CD4-positive, alpha-beta T cell treated with Interleukin-6 at 100 ng/mL for 8 hours (primary cell): ENCODE measurements around the gene SLC22A23.
A peak's percentile ranks its signal among the peaks of the same experiment; 100 is the strongest.
"Not testable (repeated sequence)": the region's sequence is repeated elsewhere in the genome, so short reads cannot be mapped to it uniquely, and the experiment has no call there.

Experiments used
- DNase-seq: peaks from one replicate; pipeline ENCODE4 v3.0.0-alpha.2; 2020; ENCODE audit warnings: mixed read lengths, low spot score

The SLC22A23 gene

GRCh38 chr6:3384241-3385143, 72.4 kb downstream of the SLC22A23 start:
- no peak for DNase-seq

DNA sequence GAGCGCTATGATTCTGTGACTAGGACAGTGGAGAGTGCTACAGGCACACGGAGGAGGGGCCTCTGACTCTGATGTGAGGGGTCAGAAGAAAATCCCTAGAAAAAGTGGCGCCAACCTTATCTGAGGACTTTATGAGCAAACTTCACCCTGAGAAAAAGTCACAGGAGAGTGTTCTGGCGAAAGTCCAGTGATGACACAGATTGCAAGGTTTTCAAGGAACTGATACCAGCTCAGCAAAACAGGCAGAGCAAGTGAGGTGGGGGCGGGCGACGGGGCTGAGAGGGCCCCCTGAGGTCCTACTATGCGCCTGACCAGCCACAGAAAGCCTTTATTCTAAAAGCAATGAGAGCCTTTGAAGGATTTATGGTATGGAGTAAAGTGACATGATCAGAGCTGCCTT, 73.3 kb downstream of the SLC22A23 start:
- no peak for DNase-seq

GRCh38 chr6:3382326-3383279, 74.2 kb downstream of the SLC22A23 start:
- no peak for DNase-seq

- DNase-seq = no peak
These were observed 75.5 kb downstream of the SLC22A23 start for GRCh38 chr6:3381233-3381921.

DNA sequence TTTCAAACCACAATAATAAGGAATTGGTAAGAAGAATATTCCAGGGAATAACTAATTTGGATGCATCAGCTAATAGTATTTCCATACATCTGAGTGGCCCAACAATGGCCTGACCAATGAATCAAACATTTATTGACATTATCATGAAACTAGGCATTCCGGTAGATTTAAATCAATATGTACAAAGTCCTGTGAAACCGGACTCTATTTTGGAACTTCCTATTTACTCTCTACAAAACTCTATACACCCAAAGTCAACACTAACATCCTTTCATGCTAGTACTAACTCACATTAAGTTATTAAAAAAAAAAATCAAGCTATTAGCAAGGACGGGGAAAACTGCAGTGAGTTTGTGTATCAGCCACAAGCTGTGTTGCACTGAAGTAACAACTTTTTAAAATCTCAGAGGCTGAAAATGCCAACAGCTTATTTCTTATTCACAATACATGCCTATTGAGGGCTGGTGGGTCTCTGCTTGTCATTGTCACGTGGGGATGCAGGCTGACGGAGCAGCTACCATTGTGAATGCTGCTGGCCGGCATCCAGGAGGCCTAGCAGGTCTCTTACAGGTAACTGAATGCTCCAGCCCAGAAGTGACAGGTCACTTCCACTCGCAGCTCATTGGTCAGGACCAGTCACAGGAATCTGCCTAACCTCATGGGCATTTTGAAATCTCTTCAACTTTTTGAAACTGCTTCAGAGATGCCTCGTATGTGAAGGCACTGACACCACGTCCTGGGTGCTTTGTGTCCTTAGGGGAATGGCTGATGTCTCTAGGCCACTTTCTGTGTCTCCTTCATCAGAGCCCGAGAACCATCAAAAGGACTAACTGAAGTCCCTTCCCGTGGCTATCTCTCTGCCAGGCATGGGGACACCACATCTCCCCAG, 76.3 kb downstream of the SLC22A23 start:
- no peak for DNase-seq

- DNase-seq = no peak
These were observed 77.3 kb downstream of the SLC22A23 start for GRCh38 chr6:3379482-3380060.

- not testable (repeated sequence) for DNase-seq
These were observed 78.0 kb downstream of the SLC22A23 start for GRCh38 chr6:3378808-3379207.

DNA sequence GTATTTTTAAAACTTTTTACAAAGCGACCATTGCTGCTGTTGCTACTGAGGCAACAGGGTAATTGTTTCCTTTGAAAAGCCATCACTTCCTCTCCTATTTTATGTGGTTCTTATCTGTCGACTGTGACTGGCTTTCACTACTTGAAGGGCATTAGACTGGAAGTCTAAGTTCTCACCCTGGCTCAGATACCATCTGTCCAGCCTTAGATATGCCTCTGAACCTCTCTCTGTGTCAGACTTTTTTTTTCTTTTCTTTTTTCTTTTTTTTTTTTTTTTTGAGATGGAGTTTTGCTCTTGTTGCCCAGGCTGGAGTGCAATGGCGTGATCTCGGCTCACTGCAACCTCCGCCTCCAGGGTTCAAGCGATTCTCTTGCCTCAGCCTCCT, 78.5 kb downstream of the SLC22A23 start:
- peak; percentile 12 for DNase-seq

DNA sequence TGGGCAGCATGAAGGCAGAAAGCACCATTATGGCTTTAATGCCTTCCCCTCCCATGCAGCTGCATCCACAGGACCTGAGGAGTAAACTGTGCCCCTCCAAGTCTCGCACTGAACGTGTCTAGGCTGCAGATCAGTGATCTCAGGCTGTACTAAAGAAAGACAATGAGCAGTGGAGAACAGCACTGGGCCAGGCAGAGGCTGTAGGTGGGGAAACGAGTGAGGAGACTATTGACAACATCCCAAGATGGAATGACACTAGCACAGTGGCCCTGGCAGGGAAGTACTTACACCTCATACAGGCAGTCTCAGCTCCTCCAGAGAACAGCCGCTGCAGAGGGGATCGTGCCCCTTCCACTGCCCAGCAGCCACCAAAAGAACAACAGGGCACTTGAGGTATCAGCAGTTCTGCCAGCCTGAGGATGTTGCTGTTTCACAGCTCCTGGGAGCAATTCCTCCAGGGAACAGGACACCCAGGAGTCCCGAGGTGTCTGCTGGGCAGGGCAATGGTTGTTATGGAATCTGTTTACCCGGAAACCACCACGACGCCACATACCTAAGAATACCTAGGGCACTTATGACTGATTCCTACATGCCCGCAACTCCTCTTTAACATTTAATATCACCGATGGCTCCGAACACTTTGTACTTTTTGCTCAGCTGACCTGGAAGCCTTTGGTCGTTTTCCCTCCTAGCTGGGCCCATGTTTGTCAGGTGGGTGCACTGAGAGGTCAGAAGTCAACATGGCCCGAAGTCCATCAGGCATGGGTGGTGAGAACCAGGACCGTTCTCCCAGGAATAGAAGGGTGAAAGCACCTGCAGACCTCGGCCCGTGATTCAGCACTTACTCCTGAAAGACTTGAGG, 79.1 kb downstream of the SLC22A23 start:
- no peak for DNase-seq

GRCh38 chr6:3376893-3377535, 79.8 kb downstream of the SLC22A23 start:
- no peak for DNase-seq

DNA sequence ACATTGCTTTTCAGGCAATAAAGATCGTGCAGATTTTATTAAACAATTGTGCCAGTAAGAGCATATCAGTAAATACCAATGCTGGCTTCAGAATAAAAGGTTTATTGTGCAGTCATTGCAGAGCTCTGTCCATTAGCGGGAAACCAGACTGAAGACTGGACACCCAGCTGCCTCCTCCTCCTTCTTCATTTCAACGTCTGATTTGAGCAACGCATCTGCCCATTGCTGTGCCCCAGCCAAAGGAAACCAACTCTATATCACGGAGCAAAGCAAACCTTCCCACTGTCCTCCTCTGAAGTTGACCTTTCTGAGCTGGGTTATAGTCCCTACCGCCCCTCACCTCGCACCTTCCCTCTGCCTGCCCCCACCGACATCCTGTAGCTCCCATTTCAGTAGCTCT, 80.8 kb downstream of the SLC22A23 start:
- no peak for DNase-seq

DNA sequence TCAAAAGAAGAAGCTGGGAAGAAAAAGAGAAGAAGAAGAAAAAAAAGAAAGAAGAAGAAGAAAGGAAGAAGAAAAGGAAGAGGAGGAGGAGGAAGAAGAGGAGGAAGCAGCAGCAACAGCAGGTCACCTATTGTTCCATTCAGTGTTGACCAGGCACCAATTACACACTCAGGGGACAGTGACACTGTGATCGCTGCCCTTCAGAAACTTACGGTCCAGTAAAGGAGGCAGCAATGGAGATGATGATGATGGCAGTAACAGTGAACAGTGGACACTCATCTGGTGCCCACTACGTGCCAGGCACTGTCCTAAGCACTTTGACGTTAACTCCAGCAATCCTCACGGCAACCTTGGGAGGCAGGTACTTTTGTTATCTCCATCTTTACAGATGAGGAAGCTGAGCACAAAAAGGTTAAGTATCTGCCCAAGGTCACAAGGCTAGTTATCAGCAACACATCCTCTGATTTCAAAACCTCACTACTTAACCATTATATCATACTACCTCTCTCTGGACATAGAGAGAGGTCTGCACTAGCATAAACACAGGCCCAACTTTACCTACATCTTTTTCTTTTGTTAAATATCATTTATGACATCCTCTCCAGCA, 83.2 kb downstream of the SLC22A23 start:
- DNase-seq = no peak

DNA sequence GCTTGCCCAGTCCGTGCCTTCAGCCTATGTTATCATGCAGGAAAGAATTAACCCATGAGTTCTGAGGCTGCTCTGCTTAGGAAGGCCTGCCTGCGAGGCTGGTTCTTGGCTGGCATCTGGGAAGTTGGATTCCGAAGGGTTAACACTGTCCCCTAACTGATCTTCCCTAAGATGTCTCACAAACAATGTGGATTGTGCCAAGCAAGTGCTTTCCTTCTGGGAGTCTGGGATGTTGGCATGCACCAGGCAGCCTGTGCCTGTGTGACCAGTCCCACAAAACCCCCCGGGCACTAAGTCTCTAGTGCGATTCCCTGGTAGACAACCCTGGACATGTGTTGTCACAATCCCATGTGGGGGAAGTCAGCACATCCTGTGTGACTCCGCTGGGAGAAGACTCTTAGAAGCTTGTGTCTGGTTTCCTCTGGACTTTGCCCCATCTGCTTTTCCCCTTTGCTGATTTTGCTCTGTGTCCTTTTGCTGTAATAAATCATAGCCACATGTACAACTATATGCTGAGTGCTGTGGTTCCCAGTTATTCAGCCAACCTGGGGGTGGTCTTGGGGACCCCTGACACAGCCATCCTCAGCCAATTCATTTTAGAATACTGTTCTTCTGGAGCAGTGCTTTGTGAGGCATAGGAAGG, 83.8 kb downstream of the SLC22A23 start:
- no peak for DNase-seq

DNA sequence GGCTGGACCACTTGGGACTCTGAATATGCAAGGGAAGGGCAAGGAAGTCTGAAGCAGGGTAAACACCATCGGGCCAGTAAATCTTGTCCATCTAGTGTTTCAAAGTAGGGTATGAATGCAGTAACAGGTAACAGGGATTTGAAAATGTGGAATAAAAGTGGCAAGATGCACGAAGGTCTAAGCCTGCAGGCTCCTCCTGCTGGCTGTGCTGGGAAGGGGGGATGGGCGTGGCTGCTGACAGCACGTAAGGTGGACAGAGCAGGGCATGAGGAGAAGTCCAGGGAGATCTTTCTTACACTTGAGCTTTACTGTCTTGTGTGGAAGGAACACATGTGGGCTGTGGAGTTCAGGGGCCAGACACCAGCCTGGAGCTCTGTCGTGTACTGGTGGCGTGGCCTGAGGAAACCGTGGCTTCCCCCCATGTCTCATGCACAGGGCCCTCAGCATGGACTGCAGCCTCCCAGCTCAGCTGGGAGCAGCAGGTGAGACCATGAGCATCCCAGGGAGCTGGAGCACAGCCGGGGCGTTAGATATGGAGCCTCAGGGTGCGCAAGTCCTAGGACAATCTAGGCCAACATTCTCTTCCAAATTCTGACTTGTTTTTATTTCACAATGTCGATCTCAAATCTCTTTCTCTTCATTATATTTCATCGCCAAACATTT, 84.5 kb downstream of the SLC22A23 start:
- no peak for DNase-seq

GRCh38 chr6:3371222-3371949, 85.5 kb downstream of the SLC22A23 start:
- no peak for DNase-seq

GRCh38 chr6:3370361-3371221, 86.3 kb downstream of the SLC22A23 start:
- DNase-seq = peak; percentile 11
